Endodermal cell (in vitro differentiated cells): ENCODE measurements around the gene VMP1. TPM values are rescaled to one million over a fixed set of nuclear protein-coding genes. Genes with fewer than 3 reads are reported as not detected.

Source experiments
- DNase-seq: peaks from one replicate; pipeline ENCODE4 v3.0.0-alpha.2; 2017
- H3K27ac ChIP-seq: 2 replicates; pipeline ENCODE4 v1.5.1; 2013; ENCODE audit warnings: mild to moderate bottlenecking, low read depth, low read length, moderate library complexity
- H3K27me3 ChIP-seq: 2 replicates; pipeline ENCODE4 v1.6.1; 2013; ENCODE audit warnings: mild to moderate bottlenecking, low read length, moderate library complexity; ENCODE audit not compliant: insufficient read depth, control insufficient read depth, poor library complexity, severe bottlenecking
- H3K36me3 ChIP-seq: 2 replicates; pipeline ENCODE4 v1.7.0; 2013; ENCODE audit warnings: mild to moderate bottlenecking, low read length, moderate library complexity; ENCODE audit not compliant: control insufficient read depth, insufficient read depth
- H3K4me1 ChIP-seq: one replicate; pipeline ENCODE4 v1.7.0; 2013; ENCODE audit warnings: low read length; ENCODE audit not compliant: control insufficient read depth, insufficient read depth
- H3K4me3 ChIP-seq: 2 replicates; pipeline ENCODE4 v1.5.1; 2013; ENCODE audit warnings: mild to moderate bottlenecking, low read length, moderate library complexity
- H3K9ac ChIP-seq: 2 replicates; pipeline ENCODE4 v1.6.1; 2013; ENCODE audit warnings: mild to moderate bottlenecking, low read length, moderate library complexity; ENCODE audit not compliant: poor library complexity, severe bottlenecking; ENCODE audit errors: extremely low read depth
- H3K9me3 ChIP-seq: 2 replicates; pipeline ENCODE4 v1.6.1; 2013; ENCODE audit warnings: mild to moderate bottlenecking, low read length, moderate library complexity; ENCODE audit not compliant: control insufficient read depth
- H3K27ac Mint-ChIP-seq: 2 replicates; pipeline ENCODE4 v1.8.0; 2020; ENCODE audit warnings: mixed read lengths
- H3K27me3 Mint-ChIP-seq: 2 replicates; pipeline ENCODE4 v1.8.0; 2021; ENCODE audit warnings: mild to moderate bottlenecking, mixed read lengths; ENCODE audit not compliant: insufficient read depth
- H3K36me3 Mint-ChIP-seq: 2 replicates; pipeline ENCODE4 v1.8.0; 2020; ENCODE audit warnings: low read depth, mixed read lengths
- H3K4me1 Mint-ChIP-seq: 2 replicates; pipeline ENCODE4 v1.8.0; 2020; ENCODE audit warnings: mixed read lengths
- H3K4me3 Mint-ChIP-seq: 2 replicates; pipeline ENCODE4 v1.8.0; 2020; ENCODE audit warnings: mild to moderate bottlenecking, moderate library complexity, mixed read lengths
- H3K9me3 Mint-ChIP-seq: 2 replicates; pipeline ENCODE4 v1.8.0; 2020; ENCODE audit warnings: mild to moderate bottlenecking, mixed read lengths
- CTCF ChIP-seq: fragments of 200-600 bp; sonication (generic); conservative IDR thresholded peaks from 2 replicates; pipeline ENCODE4 v1.5.0; 2021; ENCODE audit warnings: antibody characterized with exemption, mild to moderate bottlenecking
- WGBS, 2 experiments: methylation state at CpG; one replicate each; pipeline versions ENCODE4 v1.1.5 to v1.1.7; 2013; ENCODE audit warnings: missing lambda C conversion rate in 2 of 2, mixed read lengths in 1 of 2; ENCODE audit not compliant: insufficient coverage in 1 of 2, insufficient read length in 1 of 2; 5-methylcytosine and 5-hydroxymethylcytosine counted together
- total RNA-seq, 2 donors: library from RNA; stranded (reverse); fragmentation: NEBNext Ultra II Directional in 1 of 2; extraction: Animal tissue kit (Norgen Biotek cat#: 25700) in 1 of 2; gene quantifications; 2 replicates in 1 of 2; 3 replicates in 1 of 2; pipeline ENCODE4 v1.2.1, GENCODE V29; 2021

Gene VMP1
- total RNA-seq, 2 donors from 2014 or later, result 67.9 to 69.9 TPM

- no peaks in the 10 kb centered on the region for H3K9me3 ChIP-seq
- TF ChIP-seq CTCF, result no peak
- H3K36me3 Mint-ChIP-seq, result peaks cover 3% of the 10 kb centered on the region
- H3K9me3 Mint-ChIP-seq, result no peaks in the 10 kb centered on the region
- no peak overlapping the region for H3K4me3 Mint-ChIP-seq
- no peaks in the 10 kb centered on the region for H3K27me3 ChIP-seq
- peaks cover 6% of the 10 kb centered on the region for H3K4me1 Mint-ChIP-seq
- no peaks in the 10 kb centered on the region for H3K36me3 ChIP-seq
- no peak overlapping the region for H3K27ac ChIP-seq
- H3K4me3 ChIP-seq, result no peak overlapping the region
- no peak overlapping the region for H3K9ac ChIP-seq
- H3K27me3 Mint-ChIP-seq, result no peaks in the 10 kb centered on the region
- WGBS, 2 experiments, result 96 to 100% methylated on average over 1 of the region's 1 CpG
- DNase-seq, result no peak
- H3K4me1 ChIP-seq, result no peaks in the 10 kb centered on the region
- H3K27ac Mint-ChIP-seq, result no peak overlapping the region
Observed at GRCh38 chr17:59723607-59724006, 16.2 kb downstream of the VMP1 start.

- no peak overlapping the region for H3K4me3 Mint-ChIP-seq
- WGBS, 2 experiments, result 100% methylated on average over 2 of the region's 2 CpGs; no CpG with 5 or more reads in 1 of the 2 experiments
- H3K36me3 Mint-ChIP-seq, result no peaks in the 10 kb centered on the region
Observed at GRCh38 chr17:59725691-59726090, 18.2 kb downstream of the VMP1 start.

GRCh38 chr17:59727817-59728533, 20.5 kb downstream of the VMP1 start:
- Histone ChIP-seq H3K9ac (no peak overlapping the region), H3K36me3 (peaks cover 4% of the 10 kb centered on the region), H3K4me3 (no peak overlapping the region), H3K9me3 (no peaks in the 10 kb centered on the region), H3K4me1 (no peaks in the 10 kb centered on the region), H3K27ac (no peak overlapping the region), H3K27me3 (no peaks in the 10 kb centered on the region)
- peaks cover 4% of the 10 kb centered on the region for H3K36me3 Mint-ChIP-seq
- H3K27me3 Mint-ChIP-seq, result no peaks in the 10 kb centered on the region
- 93% methylated on average over 1 of the region's 1 CpG; no CpG with 5 or more reads in 1 of the 2 experiments for WGBS, 2 experiments
- no peak overlapping the region for H3K27ac Mint-ChIP-seq
- DNase-seq, result no peak
- TF ChIP-seq CTCF, result no peak
- H3K4me3 Mint-ChIP-seq, result no peak overlapping the region
- peaks cover 6% of the 10 kb centered on the region for H3K4me1 Mint-ChIP-seq
- H3K9me3 Mint-ChIP-seq, result no peaks in the 10 kb centered on the region

More at GRCh38 chr17:59725691-59726090, 18.2 kb downstream of the VMP1 start:
- H3K27me3 ChIP-seq, result no peaks in the 10 kb centered on the region
- Mint-ChIP-seq H3K27me3 (no peaks in the 10 kb centered on the region), H3K27ac (no peak overlapping the region), H3K4me1 (peaks cover 6% of the 10 kb centered on the region), H3K9me3 (no peaks in the 10 kb centered on the region)
- H3K9ac ChIP-seq, result no peak overlapping the region
- TF ChIP-seq CTCF, result no peak
- H3K4me1 ChIP-seq, result no peaks in the 10 kb centered on the region
- no peak for DNase-seq
- H3K27ac ChIP-seq, result no peak overlapping the region
- H3K36me3 ChIP-seq, result no peaks in the 10 kb centered on the region
- H3K4me3 ChIP-seq, result no peak overlapping the region
- H3K9me3 ChIP-seq, result no peaks in the 10 kb centered on the region
